ENCODE results near the gene PGAP3.

PGAP3 gene

DNA sequence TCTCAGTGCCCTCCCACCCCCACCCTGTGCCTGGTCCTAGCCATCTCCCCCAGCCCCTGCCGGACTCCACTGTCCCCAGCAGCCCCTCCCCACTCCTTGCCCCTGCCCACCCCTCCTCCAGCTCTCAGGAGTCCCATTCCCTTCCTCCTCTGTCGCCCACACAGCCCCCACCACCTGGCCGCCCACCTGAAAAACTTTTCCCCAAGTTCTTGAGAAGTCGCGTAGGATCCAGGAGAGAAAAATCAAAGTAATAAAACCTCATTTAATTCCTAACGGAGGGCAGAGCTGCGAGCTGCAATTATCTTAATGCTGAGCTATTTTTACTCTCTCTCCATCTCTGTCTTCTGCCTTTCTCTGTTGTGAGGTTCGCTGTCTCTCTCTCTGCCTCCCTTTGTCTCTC, 63.5 kb downstream of the PGAP3 start:
- no peak for ATAC-seq
- TF ChIP-seq ZNF565 (CRISPR knock-in tag; conservative IDR thresholded peaks at IDR 0.05; ENCODE audit: low read depth), result no peak

- peak; percentile 82 for ATAC-seq
- no peak for TF ChIP-seq TCF4 (CRISPR knock-in tag; IDR thresholded peaks at IDR 0.05; ENCODE audit: borderline replicate concordance)
- no peak for TF ChIP-seq ZNF70 (CRISPR knock-in tag; IDR thresholded peaks at IDR 0.05)
- no peak for TF ChIP-seq SNAI2 (CRISPR knock-in tag; IDR thresholded peaks at IDR 0.05)
- TF ChIP-seq, protein P1, sequence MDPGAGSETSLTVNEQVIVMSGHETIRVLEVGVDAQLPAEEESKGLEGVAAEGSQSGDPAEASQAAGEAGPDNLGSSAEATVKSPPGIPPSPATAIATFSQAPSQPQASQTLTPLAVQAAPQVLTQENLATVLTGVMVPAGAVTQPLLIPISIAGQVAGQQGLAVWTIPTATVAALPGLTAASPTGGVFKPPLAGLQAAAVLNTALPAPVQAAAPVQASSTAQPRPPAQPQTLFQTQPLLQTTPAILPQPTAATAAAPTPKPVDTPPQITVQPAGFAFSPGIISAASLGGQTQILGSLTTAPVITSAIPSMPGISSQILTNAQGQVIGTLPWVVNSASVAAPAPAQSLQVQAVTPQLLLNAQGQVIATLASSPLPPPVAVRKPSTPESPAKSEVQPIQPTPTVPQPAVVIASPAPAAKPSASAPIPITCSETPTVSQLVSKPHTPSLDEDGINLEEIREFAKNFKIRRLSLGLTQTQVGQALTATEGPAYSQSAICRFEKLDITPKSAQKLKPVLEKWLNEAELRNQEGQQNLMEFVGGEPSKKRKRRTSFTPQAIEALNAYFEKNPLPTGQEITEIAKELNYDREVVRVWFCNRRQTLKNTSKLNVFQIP (CRISPR knock-in tag; IDR thresholded peaks at IDR 0.05; ENCODE audit: borderline replicate concordance, low read depth), result no peak
- TF ChIP-seq ZC3H10 (CRISPR knock-in tag; IDR thresholded peaks at IDR 0.05), result no peak
- no peak for TF ChIP-seq ZFP30 (CRISPR knock-in tag; IDR thresholded peaks at IDR 0.05)
- no peak for TF ChIP-seq CREB5 (CRISPR knock-in tag; IDR thresholded peaks at IDR 0.05; ENCODE audit: low read depth)
- no peak for TF ChIP-seq PATZ1 (CRISPR knock-in tag; IDR thresholded peaks at IDR 0.05; ENCODE audit: borderline replicate concordance)
- TF ChIP-seq CSDC2 (CRISPR knock-in tag; IDR thresholded peaks at IDR 0.05), result no peak
- TF ChIP-seq ZNF565 (CRISPR knock-in tag; conservative IDR thresholded peaks at IDR 0.05; ENCODE audit: low read depth), result no peak
- TF ChIP-seq, protein P2, sequence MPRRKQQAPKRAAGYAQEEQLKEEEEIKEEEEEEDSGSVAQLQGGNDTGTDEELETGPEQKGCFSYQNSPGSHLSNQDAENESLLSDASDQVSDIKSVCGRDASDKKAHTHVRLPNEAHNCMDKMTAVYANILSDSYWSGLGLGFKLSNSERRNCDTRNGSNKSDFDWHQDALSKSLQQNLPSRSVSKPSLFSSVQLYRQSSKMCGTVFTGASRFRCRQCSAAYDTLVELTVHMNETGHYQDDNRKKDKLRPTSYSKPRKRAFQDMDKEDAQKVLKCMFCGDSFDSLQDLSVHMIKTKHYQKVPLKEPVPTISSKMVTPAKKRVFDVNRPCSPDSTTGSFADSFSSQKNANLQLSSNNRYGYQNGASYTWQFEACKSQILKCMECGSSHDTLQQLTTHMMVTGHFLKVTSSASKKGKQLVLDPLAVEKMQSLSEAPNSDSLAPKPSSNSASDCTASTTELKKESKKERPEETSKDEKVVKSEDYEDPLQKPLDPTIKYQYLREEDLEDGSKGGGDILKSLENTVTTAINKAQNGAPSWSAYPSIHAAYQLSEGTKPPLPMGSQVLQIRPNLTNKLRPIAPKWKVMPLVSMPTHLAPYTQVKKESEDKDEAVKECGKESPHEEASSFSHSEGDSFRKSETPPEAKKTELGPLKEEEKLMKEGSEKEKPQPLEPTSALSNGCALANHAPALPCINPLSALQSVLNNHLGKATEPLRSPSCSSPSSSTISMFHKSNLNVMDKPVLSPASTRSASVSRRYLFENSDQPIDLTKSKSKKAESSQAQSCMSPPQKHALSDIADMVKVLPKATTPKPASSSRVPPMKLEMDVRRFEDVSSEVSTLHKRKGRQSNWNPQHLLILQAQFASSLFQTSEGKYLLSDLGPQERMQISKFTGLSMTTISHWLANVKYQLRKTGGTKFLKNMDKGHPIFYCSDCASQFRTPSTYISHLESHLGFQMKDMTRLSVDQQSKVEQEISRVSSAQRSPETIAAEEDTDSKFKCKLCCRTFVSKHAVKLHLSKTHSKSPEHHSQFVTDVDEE (CRISPR knock-in tag; IDR thresholded peaks at IDR 0.05), result no peak
- TF ChIP-seq PPARA (CRISPR knock-in tag; IDR thresholded peaks at IDR 0.05; ENCODE audit: borderline replicate concordance), result no peak
- TF ChIP-seq BACH2 (CRISPR knock-in tag; IDR thresholded peaks at IDR 0.05; ENCODE audit: borderline replicate concordance), result no peak
- TF ChIP-seq ZNF8 (CRISPR knock-in tag; IDR thresholded peaks at IDR 0.05), result no peak
- TF ChIP-seq, protein P3, sequence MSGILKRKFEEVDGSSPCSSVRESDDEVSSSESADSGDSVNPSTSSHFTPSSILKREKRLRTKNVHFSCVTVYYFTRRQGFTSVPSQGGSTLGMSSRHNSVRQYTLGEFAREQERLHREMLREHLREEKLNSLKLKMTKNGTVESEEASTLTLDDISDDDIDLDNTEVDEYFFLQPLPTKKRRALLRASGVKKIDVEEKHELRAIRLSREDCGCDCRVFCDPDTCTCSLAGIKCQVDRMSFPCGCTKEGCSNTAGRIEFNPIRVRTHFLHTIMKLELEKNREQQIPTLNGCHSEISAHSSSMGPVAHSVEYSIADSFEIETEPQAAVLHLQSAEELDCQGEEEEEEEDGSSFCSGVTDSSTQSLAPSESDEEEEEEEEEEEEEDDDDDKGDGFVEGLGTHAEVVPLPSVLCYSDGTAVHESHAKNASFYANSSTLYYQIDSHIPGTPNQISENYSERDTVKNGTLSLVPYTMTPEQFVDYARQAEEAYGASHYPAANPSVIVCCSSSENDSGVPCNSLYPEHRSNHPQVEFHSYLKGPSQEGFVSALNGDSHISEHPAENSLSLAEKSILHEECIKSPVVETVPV (CRISPR knock-in tag; IDR thresholded peaks at IDR 0.05), result no peak
Measured at GRCh38 chr17:39623356-39623950, 64.4 kb downstream of the PGAP3 start.

GRCh38 chr17:39622380-39623006, 65.4 kb downstream of the PGAP3 start:
- ATAC-seq, result peak; percentile 5; the same call in 2 of the 3 replicates
- TF ChIP-seq BACH2 (CRISPR knock-in tag; IDR thresholded peaks at IDR 0.05; ENCODE audit: borderline replicate concordance) (no peak), CREB5 (CRISPR knock-in tag; IDR thresholded peaks at IDR 0.05; ENCODE audit: low read depth) (no peak), PATZ1 (CRISPR knock-in tag; IDR thresholded peaks at IDR 0.05; ENCODE audit: borderline replicate concordance) (no peak), ARNTL (CRISPR knock-in tag; IDR thresholded peaks at IDR 0.05; ENCODE audit: borderline replicate concordance, low read depth) (no peak), RARB (CRISPR knock-in tag; IDR thresholded peaks at IDR 0.05) (no peak), TOX (CRISPR knock-in tag; IDR thresholded peaks at IDR 0.05; ENCODE audit: borderline replicate concordance) (no peak)
- TF ChIP-seq, protein P2 (CRISPR knock-in tag; IDR thresholded peaks at IDR 0.05), result no peak
- TF ChIP-seq, protein P3 (CRISPR knock-in tag; IDR thresholded peaks at IDR 0.05), result no peak

Data from SK-N-SH treated with all-trans-retinoic acid at 6 μM for 48 hours (cell line).